Keratinocyte (primary cell): ENCODE results near the gene NECAB3. TPM values are rescaled to one million over a fixed set of nuclear protein-coding genes. Genes with fewer than 3 reads are reported as not detected.

ENCODE experiments used
- DNase-seq: peaks from one replicate; pipeline ENCODE4 v3.0.0-alpha.2; 2011; ENCODE audit warnings: low read depth, missing footprints, low spot score
- FAIRE-seq: peaks from 2 replicates; lab custom pipeline; 2011; peaks lifted over from hg19 to GRCh38; lab: Jason Lieb, UNC
- H2AFZ ChIP-seq: 2 replicates; pipeline ENCODE4 v1.6.0; 2012; ENCODE audit warnings: low read length, control low read depth, inconsistent platforms; ENCODE audit not compliant: control insufficient read depth
- H3K27ac ChIP-seq: 2 replicates; pipeline ENCODE4 v1.5.1; 2011; ENCODE audit warnings: low read length; ENCODE audit not compliant: control insufficient read depth, insufficient read depth
- H3K27me3 ChIP-seq: 3 replicates; pipeline ENCODE4 v1.6.0; 2011; ENCODE audit warnings: low read length; ENCODE audit not compliant: control insufficient read depth, insufficient read depth; ENCODE audit errors: extremely low read depth
- H3K36me3 ChIP-seq, 2 experiments: 2 replicates in 1 of 2; 3 replicates in 1 of 2; pipeline ENCODE4 v1.5.1; 2011; ENCODE audit warnings: low read length in 2 of 2, mild to moderate bottlenecking in 1 of 2; ENCODE audit not compliant: control insufficient read depth in 2 of 2, insufficient read depth in 2 of 2; ENCODE audit errors: extremely low read depth in 1 of 2
- H3K4me1 ChIP-seq: 3 replicates; pipeline ENCODE4 v1.5.1; 2011; ENCODE audit warnings: low read length; ENCODE audit not compliant: control insufficient read depth, insufficient read depth; ENCODE audit errors: extremely low read depth
- H3K4me2 ChIP-seq: 3 replicates; pipeline ENCODE4 v1.6.0; 2011; ENCODE audit warnings: low read depth, low read length; ENCODE audit not compliant: control insufficient read depth, insufficient read depth; ENCODE audit errors: extremely low read depth
- H3K4me3 ChIP-seq, 3 experiments: fragments of 200-600 bp in 1 of 3; sonication (generic) in 1 of 3; 2 replicates in 2 of 3; 3 replicates in 1 of 3; pipeline ENCODE4 v1.5.1; 2011 to 2016; ENCODE audit warnings: low read length in 3 of 3, mild to moderate bottlenecking in 3 of 3, control low read depth in 2 of 3, inconsistent platforms in 1 of 3, low read depth in 1 of 3, mixed read lengths in 1 of 3, mixed run types in 1 of 3, moderate library complexity in 1 of 3; ENCODE audit not compliant: control insufficient read depth in 2 of 3, insufficient read depth in 2 of 3; ENCODE audit errors: extremely low read depth in 1 of 3
- H3K79me2 ChIP-seq: 2 replicates; pipeline ENCODE4 v1.6.0; 2012; ENCODE audit warnings: low read length; ENCODE audit not compliant: control insufficient read depth, insufficient read depth
- H3K9ac ChIP-seq: 3 replicates; pipeline ENCODE4 v1.6.0; 2011; ENCODE audit warnings: low read length; ENCODE audit not compliant: control insufficient read depth, insufficient read depth; ENCODE audit errors: extremely low read depth
- H3K9me1 ChIP-seq: 3 replicates; pipeline ENCODE4 v1.6.0; 2011; ENCODE audit warnings: low read length; ENCODE audit not compliant: control insufficient read depth, insufficient read depth; ENCODE audit errors: extremely low read depth
- H3K9me3 ChIP-seq: 2 replicates; pipeline ENCODE4 v1.5.1; 2012; ENCODE audit warnings: low read depth, low read length; ENCODE audit not compliant: control insufficient read depth
- H4K20me1 ChIP-seq: 3 replicates; pipeline ENCODE4 v1.6.0; 2011; ENCODE audit warnings: low read length; ENCODE audit not compliant: control insufficient read depth, insufficient read depth; ENCODE audit errors: extremely low read depth
- EZH2 ChIP-seq: IDR thresholded peaks from one replicate; pipeline ENCODE4 v1.6.1; 2012; ENCODE audit warnings: inconsistent platforms, mild to moderate bottlenecking, low read length, moderate library complexity
- dilution Hi-C: fragments of 300-500 bp; cut with MboI; formaldehyde crosslinking; loops from one replicate; pipeline ENCODE4 v1.7.0; 2020; ENCODE audit warnings: low sequenced_read_pairs; ENCODE audit not compliant: extremely low pct_ligation_motif_present
- polyA plus RNA-seq, 5 experiments: library from polyadenylated mRNA; depleted of rRNA in 3 of 5; stranded (reverse) in 3 of 5; stranded (forward) in 1 of 5; unstranded in 1 of 5; fragments of >200 nt; gene quantifications; 1 replicate in 1 of 5; 2 replicates in 3 of 5; 3 replicates in 1 of 5; pipeline versions ENCODE4 v1.2.1 to v1.2.3, GENCODE V29; 2011 to 2012; ENCODE audit warnings: missing spikeins in 2 of 5, low read depth in 1 of 5, low replicate concordance in 1 of 5
- TF ChIP-seq, protein P1 (sequence below), 3 experiments: IDR thresholded peaks in 1 of 3; conservative IDR thresholded peaks in 1 of 3; optimal IDR thresholded peaks in 1 of 3; 2 replicates in 2 of 3; 3 replicates in 1 of 3; pipeline versions ENCODE3 to v1.5.1; 2011; ENCODE audit warnings: low read length in 3 of 3, mild to moderate bottlenecking in 3 of 3, moderate library complexity in 2 of 3, control low read depth in 1 of 3, inconsistent platforms in 1 of 3; ENCODE audit not compliant: insufficient read depth in 2 of 3; ENCODE audit errors: extremely low read depth in 1 of 3

Gene NECAB3
- polyA plus RNA-seq, 1 donor (not counting 4 experiments of a cell fraction or from before 2014, with no cell fraction given), result 4.6 TPM

DNA sequence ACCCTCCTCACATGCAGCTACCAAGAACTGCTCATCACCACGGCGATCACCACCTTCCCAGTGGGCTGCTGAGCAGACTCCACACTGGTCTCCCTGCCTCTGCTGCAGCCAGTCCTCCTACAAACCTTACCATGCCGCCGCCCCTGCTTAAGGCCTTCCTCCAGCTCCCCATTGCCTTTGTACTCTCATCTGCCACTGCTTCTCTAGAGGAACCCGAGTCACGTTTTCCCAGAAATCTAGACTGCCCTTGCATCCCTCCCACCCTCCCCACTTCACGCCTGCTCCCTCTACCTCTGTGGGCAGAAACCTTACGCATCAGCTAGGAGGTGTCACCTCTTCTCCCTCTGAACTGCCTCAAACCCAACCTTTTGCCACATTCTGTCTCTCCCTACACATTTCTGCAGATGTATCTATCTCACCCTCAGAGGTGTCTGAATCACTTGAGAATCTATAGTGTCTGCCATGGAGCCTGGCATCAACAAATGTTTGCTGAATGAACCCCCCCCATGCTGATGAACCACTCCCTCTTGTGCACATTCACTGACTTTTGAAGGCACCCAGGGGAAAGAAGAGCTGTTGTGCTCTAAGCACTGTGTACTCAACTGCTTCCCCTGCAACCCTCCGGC lies 7.6 kb upstream of the NECAB3 start:
- no peak for FAIRE-seq
- TF ChIP-seq, protein P1, sequence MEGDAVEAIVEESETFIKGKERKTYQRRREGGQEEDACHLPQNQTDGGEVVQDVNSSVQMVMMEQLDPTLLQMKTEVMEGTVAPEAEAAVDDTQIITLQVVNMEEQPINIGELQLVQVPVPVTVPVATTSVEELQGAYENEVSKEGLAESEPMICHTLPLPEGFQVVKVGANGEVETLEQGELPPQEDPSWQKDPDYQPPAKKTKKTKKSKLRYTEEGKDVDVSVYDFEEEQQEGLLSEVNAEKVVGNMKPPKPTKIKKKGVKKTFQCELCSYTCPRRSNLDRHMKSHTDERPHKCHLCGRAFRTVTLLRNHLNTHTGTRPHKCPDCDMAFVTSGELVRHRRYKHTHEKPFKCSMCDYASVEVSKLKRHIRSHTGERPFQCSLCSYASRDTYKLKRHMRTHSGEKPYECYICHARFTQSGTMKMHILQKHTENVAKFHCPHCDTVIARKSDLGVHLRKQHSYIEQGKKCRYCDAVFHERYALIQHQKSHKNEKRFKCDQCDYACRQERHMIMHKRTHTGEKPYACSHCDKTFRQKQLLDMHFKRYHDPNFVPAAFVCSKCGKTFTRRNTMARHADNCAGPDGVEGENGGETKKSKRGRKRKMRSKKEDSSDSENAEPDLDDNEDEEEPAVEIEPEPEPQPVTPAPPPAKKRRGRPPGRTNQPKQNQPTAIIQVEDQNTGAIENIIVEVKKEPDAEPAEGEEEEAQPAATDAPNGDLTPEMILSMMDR (optimal IDR thresholded peaks at IDR 0.05 in 1 of 3, IDR thresholded peaks at IDR 0.05 in 1 of 3, conservative IDR thresholded peaks at IDR 0.05 in 1 of 3; ENCODE audit: extremely low read depth in 1 of 3, insufficient read depth in 2 of 3, low read length in 3 of 3), result no peak
- no peak for TF ChIP-seq EZH2

DNA sequence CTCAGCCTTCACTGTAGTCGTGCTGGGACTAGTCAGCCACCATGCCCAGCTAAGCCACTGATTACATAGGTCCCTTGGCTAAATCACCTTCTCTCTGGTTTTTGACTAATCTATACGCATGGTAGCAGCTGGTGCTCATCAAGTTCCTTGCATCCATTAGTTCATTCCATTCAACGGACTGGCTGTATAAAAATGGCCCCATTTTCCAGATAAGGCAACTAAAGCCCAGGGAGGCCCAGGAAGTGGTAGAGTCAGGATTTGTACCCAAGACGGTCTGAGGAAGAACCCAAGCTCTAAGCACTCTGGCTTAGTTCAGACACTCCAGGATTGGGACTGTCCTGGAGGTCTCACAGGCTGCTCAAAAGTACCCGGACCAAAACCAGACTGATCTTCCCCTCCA lies 7.1 kb upstream of the NECAB3 start:
- H3K9ac ChIP-seq, result no peak overlapping the region
- TF ChIP-seq EZH2, result no peak
- TF ChIP-seq, protein P1 (optimal IDR thresholded peaks at IDR 0.05 in 1 of 3, IDR thresholded peaks at IDR 0.05 in 1 of 3, conservative IDR thresholded peaks at IDR 0.05 in 1 of 3; ENCODE audit: extremely low read depth in 1 of 3, insufficient read depth in 2 of 3, low read length in 3 of 3), result no peak
- H3K79me2 ChIP-seq, result peaks cover 12% of the 10 kb centered on the region
- no peaks in the 10 kb centered on the region for H4K20me1 ChIP-seq
- H2AFZ ChIP-seq, result no peak overlapping the region
- no peaks in the 10 kb centered on the region for H3K9me3 ChIP-seq
- peaks cover 11% of the 10 kb centered on the region for H3K4me1 ChIP-seq
- H3K9me1 ChIP-seq, result no peaks in the 10 kb centered on the region
- no peaks in the 10 kb centered on the region for H3K36me3 ChIP-seq
- H3K27me3 ChIP-seq, result no peaks in the 10 kb centered on the region
- dilution Hi-C loops, result no loop called here
- FAIRE-seq, result no peak
- no peak overlapping the region for H3K27ac ChIP-seq
- no peak overlapping the region for H3K4me2 ChIP-seq
- no peak overlapping the region for H3K4me3 ChIP-seq
- DNase-seq, result no peak

More for the DNA sequence above, 7.6 kb upstream of the NECAB3 start:
- H3K79me2 ChIP-seq, result peaks cover 12% of the 10 kb centered on the region
- H3K36me3 ChIP-seq, result no peaks in the 10 kb centered on the region
- H3K4me3 ChIP-seq, result no peak overlapping the region
- H3K9me1 ChIP-seq, result no peaks in the 10 kb centered on the region
- no peak overlapping the region for H2AFZ ChIP-seq
- H3K4me1 ChIP-seq, result peaks cover 13% of the 10 kb centered on the region
- H3K9ac ChIP-seq, result no peak overlapping the region
- no peak overlapping the region for H3K27ac ChIP-seq
- H3K9me3 ChIP-seq, result no peaks in the 10 kb centered on the region
- no peak overlapping the region for H3K4me2 ChIP-seq
- no peak for DNase-seq
- no peaks in the 10 kb centered on the region for H3K27me3 ChIP-seq
- dilution Hi-C loops, result no loop called here
- no peaks in the 10 kb centered on the region for H4K20me1 ChIP-seq
